ENCODE measurements around the gene PRSS21.

Gene PRSS21

GRCh38 chr16:2783581-2784357, 33.3 kb upstream of the PRSS21 start:
- DNase-seq (ENCODE audit: low read depth): no peak
- H3K4me3 ChIP-seq (ENCODE audit: low read length): no peak overlapping the region
- TF ChIP-seq, protein P1, sequence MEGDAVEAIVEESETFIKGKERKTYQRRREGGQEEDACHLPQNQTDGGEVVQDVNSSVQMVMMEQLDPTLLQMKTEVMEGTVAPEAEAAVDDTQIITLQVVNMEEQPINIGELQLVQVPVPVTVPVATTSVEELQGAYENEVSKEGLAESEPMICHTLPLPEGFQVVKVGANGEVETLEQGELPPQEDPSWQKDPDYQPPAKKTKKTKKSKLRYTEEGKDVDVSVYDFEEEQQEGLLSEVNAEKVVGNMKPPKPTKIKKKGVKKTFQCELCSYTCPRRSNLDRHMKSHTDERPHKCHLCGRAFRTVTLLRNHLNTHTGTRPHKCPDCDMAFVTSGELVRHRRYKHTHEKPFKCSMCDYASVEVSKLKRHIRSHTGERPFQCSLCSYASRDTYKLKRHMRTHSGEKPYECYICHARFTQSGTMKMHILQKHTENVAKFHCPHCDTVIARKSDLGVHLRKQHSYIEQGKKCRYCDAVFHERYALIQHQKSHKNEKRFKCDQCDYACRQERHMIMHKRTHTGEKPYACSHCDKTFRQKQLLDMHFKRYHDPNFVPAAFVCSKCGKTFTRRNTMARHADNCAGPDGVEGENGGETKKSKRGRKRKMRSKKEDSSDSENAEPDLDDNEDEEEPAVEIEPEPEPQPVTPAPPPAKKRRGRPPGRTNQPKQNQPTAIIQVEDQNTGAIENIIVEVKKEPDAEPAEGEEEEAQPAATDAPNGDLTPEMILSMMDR (conservative IDR thresholded peaks at IDR 0.05; ENCODE audit: low read depth, low read length): no peak

DNA sequence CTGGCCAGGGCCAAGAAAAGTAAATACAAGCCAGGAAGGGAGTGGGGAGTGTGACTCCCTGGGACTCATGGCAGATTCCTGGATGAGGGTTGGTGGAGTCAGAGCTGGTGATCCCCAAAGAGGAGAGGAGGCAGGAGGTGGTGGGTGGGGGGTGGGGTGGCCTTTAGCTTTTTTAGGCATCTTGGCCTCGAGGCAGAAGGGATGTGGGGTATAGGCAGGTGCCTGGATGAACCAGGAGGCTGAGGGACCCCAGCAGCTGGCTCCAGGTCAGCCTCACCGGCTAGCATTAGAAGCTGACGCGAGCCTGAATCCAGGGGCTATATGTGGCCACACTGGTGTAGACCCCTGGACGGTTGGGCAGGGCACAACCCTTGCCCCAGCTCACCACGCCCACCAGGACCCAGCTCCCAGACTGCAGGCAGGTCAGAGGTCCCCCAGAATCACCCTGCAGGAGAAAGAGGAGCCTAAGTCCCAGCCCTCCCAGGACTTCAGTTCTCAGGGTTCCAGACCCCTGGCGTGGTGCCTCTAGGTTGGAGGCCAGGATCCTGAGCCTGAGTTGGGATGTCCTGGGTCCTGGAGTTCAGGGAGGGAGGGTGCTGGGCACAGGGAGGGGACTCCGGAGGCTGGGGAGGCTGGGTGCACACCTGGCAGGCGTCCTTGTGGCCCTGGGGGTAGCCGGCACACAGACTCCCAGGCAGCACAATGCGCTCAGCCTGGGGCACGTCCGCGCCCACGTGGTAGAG, 32.5 kb upstream of the PRSS21 start:
- DNase-seq (ENCODE audit: low read depth): no peak
- TF ChIP-seq, protein P1 (conservative IDR thresholded peaks at IDR 0.05; ENCODE audit: low read depth, low read length): no peak
- H3K4me3 ChIP-seq (ENCODE audit: low read length): no peak overlapping the region

GRCh38 chr16:2785101-2785991, 31.7 kb upstream of the PRSS21 start:
- TF ChIP-seq, protein P1 (conservative IDR thresholded peaks at IDR 0.05; ENCODE audit: low read depth, low read length): no peak
- peak overlapping the region; percentile 29 for H3K4me3 ChIP-seq (ENCODE audit: low read length)
- DNase-seq (ENCODE audit: low read depth): no peak

- TF ChIP-seq, protein P1 (conservative IDR thresholded peaks at IDR 0.05; ENCODE audit: low read depth, low read length): no peak
- no peak overlapping the region for H3K4me3 ChIP-seq (ENCODE audit: low read length)
- no peak for DNase-seq (ENCODE audit: low read depth)
Measured at GRCh38 chr16:2786061-2786825, 30.8 kb upstream of the PRSS21 start.

DNA sequence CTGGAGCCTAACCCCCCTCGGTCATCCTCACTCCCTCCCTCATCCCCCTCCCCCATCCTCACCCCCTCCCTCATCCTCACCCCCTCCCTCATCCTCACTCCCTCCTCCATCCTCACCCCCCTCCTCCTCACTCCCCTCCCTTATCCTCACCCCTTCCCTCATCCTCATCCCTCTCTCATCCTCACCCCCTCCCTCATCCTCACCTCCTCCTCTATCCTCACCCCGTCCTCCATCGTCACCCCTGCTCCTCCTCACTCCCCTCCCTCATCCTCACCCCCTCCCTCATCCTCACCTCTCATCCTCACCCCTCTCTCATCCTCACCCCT, 30.2 kb upstream of the PRSS21 start:
- DNase-seq (ENCODE audit: low read depth): no peak
- H3K4me3 ChIP-seq (ENCODE audit: low read length): no peak overlapping the region
- TF ChIP-seq, protein P1 (conservative IDR thresholded peaks at IDR 0.05; ENCODE audit: low read depth, low read length): no peak

DNA sequence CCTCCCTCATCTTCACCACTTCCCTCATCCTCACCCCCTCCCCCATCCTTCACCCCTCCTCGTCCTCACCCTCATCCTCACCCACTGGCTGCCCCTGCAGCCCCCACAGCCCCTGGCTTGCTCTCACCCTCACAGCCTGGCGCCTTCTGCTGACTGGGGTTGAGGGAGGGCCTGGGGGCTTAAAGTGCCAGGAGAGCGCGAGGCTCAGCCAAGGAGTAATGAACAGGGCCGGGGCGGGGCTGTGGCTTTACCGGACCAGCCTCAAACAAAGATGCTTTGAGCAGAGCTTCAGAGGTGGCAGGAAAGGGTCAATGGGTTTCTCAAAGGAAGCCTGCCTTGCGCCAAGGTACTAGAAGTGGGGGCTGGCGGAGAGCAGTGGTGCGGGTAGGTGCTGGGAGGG, 29.6 kb upstream of the PRSS21 start, which contains the start of gene PRSS33:
TSS of gene PRSS33 (minus strand) at position 155 of the 400 bp plus-strand sequence. CDS start 1,013 bp downstream, outside the sequence.
- TF ChIP-seq, protein P1 (conservative IDR thresholded peaks at IDR 0.05; ENCODE audit: low read depth, low read length): no peak
- no peak for DNase-seq (ENCODE audit: low read depth)
- H3K4me3 ChIP-seq (ENCODE audit: low read length): peak within 1 kb of the TSS; percentile 26
